Skeletal muscle cell (primary cell): ENCODE measurements around the gene PBXIP1.
"Not testable (repeated sequence)": the region's sequence is repeated elsewhere in the genome, so short reads cannot be mapped to it uniquely, and the experiment has no call there.

Experiments
- DNase-seq: peaks from one replicate; pipeline ENCODE4 v3.0.0-alpha.2; 2010; ENCODE audit warnings: low read depth
- H3K4me3 ChIP-seq: 2 replicates; pipeline ENCODE4 v1.5.1; 2011; ENCODE audit warnings: low read depth, mild to moderate bottlenecking, control low read depth, low read length, moderate library complexity

PBXIP1 gene

GRCh38 chr1:154911691-154912550, 44.0 kb downstream of the PBXIP1 start:
- no peak overlapping the region for H3K4me3 ChIP-seq
- DNase-seq, result no peak

- no peak overlapping the region for H3K4me3 ChIP-seq
- DNase-seq, result no peak
Measured at GRCh38 chr1:154910851-154911250, 45.0 kb downstream of the PBXIP1 start.

- no peak overlapping the region for H3K4me3 ChIP-seq
- DNase-seq, result no peak
Measured at GRCh38 chr1:154908937-154909336, 47.0 kb downstream of the PBXIP1 start.

- not testable (repeated sequence) for H3K4me3 ChIP-seq, DNase-seq
Measured at GRCh38 chr1:154908129-154908528, 47.8 kb downstream of the PBXIP1 start.

- no peak for DNase-seq
- no peak overlapping the region for H3K4me3 ChIP-seq
Measured at GRCh38 chr1:154906621-154907081, 49.2 kb downstream of the PBXIP1 start.

- H3K4me3 ChIP-seq, result no peak overlapping the region
- no peak for DNase-seq
Measured at GRCh38 chr1:154902938-154903566, 52.8 kb downstream of the PBXIP1 start.

- no peak overlapping the region for H3K4me3 ChIP-seq
Measured at GRCh38 chr1:154901591-154901990, 54.3 kb downstream of the PBXIP1 start.

GRCh38 chr1:154899041-154899440, 56.9 kb downstream of the PBXIP1 start:
- no peak overlapping the region for H3K4me3 ChIP-seq
- no peak for DNase-seq

More at GRCh38 chr1:154901591-154901990, 54.3 kb downstream of the PBXIP1 start:
- DNase-seq, result no peak

- DNase-seq, result no peak
- H3K4me3 ChIP-seq, result no peak overlapping the region
Measured at GRCh38 chr1:154896771-154897286, 59.1 kb downstream of the PBXIP1 start.

GRCh38 chr1:154895798-154896197, 60.1 kb downstream of the PBXIP1 start:
- no peak overlapping the region for H3K4me3 ChIP-seq
- no peak for DNase-seq
